Pancreas (tissue), 10 donors: Measurements from ENCODE around the gene IQSEC2. TPM values are rescaled to one million over a fixed set of nuclear protein-coding genes. Genes with fewer than 3 reads are reported as not detected.

Experiments used
- ATAC-seq, 4 donors: fragments of 200-7000 bp; cut with Tn5 transposase; one replicate each; pipeline versions ENCODE4 v1.8.0 to v1.9.1; 2020; ENCODE audit warnings: mild to moderate bottlenecking in 4 of 4, moderate library complexity in 4 of 4
- DNase-seq, 6 donors: peaks; one replicate each; pipeline ENCODE4 v3.0.0-alpha.2; 2020
- FAIRE-seq: peaks from 2 replicates; lab custom pipeline; 2012; peaks lifted over from hg19 to GRCh38; lab: Jason Lieb, UNC
- H3K27ac ChIP-seq, 4 donors: fragments of 200-600 bp; sonication (generic); 1 replicate in 3 of 4; 2 replicates in 1 of 4; pipeline versions ENCODE4 v1.5.0 to v1.8.0; 2020
- H3K27me3 ChIP-seq, 4 donors: fragments of 200-600 bp; one replicate each; pipeline ENCODE4 v1.8.0; 2021
- H3K36me3 ChIP-seq, 3 donors: fragments of 200-600 bp; sonication (generic) in 1 of 3; one replicate each; pipeline versions ENCODE4 v1.5.0 to v1.8.0; 2020 to 2021
- H3K4me1 ChIP-seq, 3 donors: fragments of 200-600 bp; one replicate each; pipeline ENCODE4 v1.8.0; 2021
- H3K4me3 ChIP-seq, 4 donors: fragments of 200-600 bp; sonication (generic) in 2 of 4; one replicate each; pipeline versions ENCODE4 v1.5.0 to v1.8.0; 2020 to 2021
- H3K9me3 ChIP-seq, 4 donors: fragments of 200-600 bp; one replicate each; pipeline ENCODE4 v1.8.0; 2021
- CTCF ChIP-seq, 4 donors: fragments of 200-600 bp; sonication (generic) in 3 of 4; IDR thresholded peaks; one replicate each; pipeline versions ENCODE4 v1.5.0 to v1.8.0; 2021; ENCODE audit warnings: antibody characterized with exemption in 4 of 4
- WGBS, 2 donors: extraction: QIAGEN DNeasy Blood & Tissue Kit; methylation state at CpG; one replicate each; pipeline ENCODE4 v1.1.7; 2013; 5-methylcytosine and 5-hydroxymethylcytosine counted together
- intact Hi-C, 3 donors: fragments of 100-400 bp; cut with DNase I; formaldehyde crosslinking; loops; one replicate each; pipeline versions ENCODE4 v1.11.1 to v1.14.2; 2022
- polyA plus RNA-seq, 2 donors: library from polyadenylated mRNA; stranded (reverse); fragments of 200-250 nt; gene quantifications; one replicate each; pipeline ENCODE4 v1.2.3, GENCODE V29; 2013
- total RNA-seq, 6 donors: library from RNA; stranded (reverse); fragmentation: NEBNext Ultra II Directional in 4 of 6; extraction: Animal tissue kit (Norgen Biotek cat#: 25700) in 4 of 6; gene quantifications; one replicate each; pipeline versions ENCODE4 v1.2.1 to v1.2.4, GENCODE V29; 2021 to 2023
- donor health status: healthy with polysubstance abuse.
- donor health status: DM: no; HTN: no; CAD: no; lungs with moderate emphysema.
- donor health status: DM: no; HTN: no; CAD: no.
- donor health status: control.
- donor health status: control.
- donor health status: Bipolar disorder and iron deficiency.
- donor health status: DM: yes; HTN: yes; CAD: no.
- donor health status: DM: no; HTN: no; CAD: no.
- donor health status: DM: no; HTN: no; CAD: no.
- donor health status: DM: yes; HTN: yes; CAD: no.

The IQSEC2 gene
- total and polyA plus RNA-seq, 8 donors: 7.5 to 13.2 (median 9.7) TPM

DNA sequence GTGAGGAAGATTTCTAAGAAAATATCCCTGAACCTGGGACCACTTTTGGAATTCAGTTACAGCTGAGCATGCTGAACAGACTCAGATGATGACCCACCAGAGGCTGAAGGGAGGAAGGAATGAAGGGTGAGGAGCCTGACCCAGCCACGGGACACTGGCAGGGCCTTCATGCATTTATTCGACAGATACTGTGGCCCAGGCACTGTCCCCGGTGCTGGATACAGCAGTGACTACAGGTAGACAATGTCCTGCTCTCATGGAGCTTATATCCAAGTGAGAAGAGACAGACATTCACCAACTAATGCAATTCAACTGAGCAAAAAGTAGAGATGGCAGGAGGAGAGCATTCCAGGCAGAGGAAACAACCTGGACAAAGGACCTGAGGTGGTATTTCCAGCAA, 2.2 kb upstream of the IQSEC2 start:
- Histone ChIP-seq H3K27ac (no peak overlapping the region), H3K4me1 (peaks cover 0 to 9% (median 0%) of the 10 kb centered on the region in 3 donors), H3K4me3 (no peak overlapping the region), H3K27me3 (no peaks in the 10 kb centered on the region), H3K36me3 (no peaks in the 10 kb centered on the region), H3K9me3 (no peaks in the 10 kb centered on the region)
- no peak for DNase-seq
- ATAC-seq: no peak
- no peak for FAIRE-seq
- 69 to 74% methylated on average over 3 of the region's 3 CpGs for WGBS, 2 donors
- no peak for TF ChIP-seq CTCF (IDR thresholded peaks at IDR 0.05)
- intact Hi-C loops: no loop called here

- ATAC-seq: no peak
- Histone ChIP-seq H3K27me3 (no peaks in the 10 kb centered on the region), H3K9me3 (no peaks in the 10 kb centered on the region), H3K4me3 (no peak overlapping the region), H3K27ac (no peak overlapping the region), H3K36me3 (no peaks in the 10 kb centered on the region), H3K4me1 (peaks cover 0 to 9% (median 0%) of the 10 kb centered on the region in 3 donors)
- intact Hi-C loops: no loop called here
- no peak for FAIRE-seq
- 92 to 100% methylated on average over 3 of the region's 3 CpGs for WGBS, 2 donors
- TF ChIP-seq CTCF (IDR thresholded peaks at IDR 0.05): no peak
- DNase-seq: no peak
Observed at GRCh38 chrX:53283099-53283498, 1.7 kb upstream of the IQSEC2 start.

GRCh38 chrX:53281963-53282695, 745 bp upstream of the IQSEC2 start:
- H3K4me3 ChIP-seq: no peak overlapping the region
- no peaks in the 10 kb centered on the region for H3K9me3 ChIP-seq
- TF ChIP-seq CTCF (IDR thresholded peaks at IDR 0.05): no peak
- H3K36me3 ChIP-seq: no peaks in the 10 kb centered on the region
- 47 to 62% methylated on average over 5 of the region's 5 CpGs for WGBS, 2 donors
- DNase-seq (no peak), ATAC-seq (no peak), FAIRE-seq (no peak)
- peak overlapping the region in 1 of 4 donors; percentile 59 for H3K27ac ChIP-seq
- H3K4me1 ChIP-seq: peaks cover 0 to 9% (median 0%) of the 10 kb centered on the region in 3 donors
- intact Hi-C loops: no loop called here
- no peaks in the 10 kb centered on the region for H3K27me3 ChIP-seq

DNA sequence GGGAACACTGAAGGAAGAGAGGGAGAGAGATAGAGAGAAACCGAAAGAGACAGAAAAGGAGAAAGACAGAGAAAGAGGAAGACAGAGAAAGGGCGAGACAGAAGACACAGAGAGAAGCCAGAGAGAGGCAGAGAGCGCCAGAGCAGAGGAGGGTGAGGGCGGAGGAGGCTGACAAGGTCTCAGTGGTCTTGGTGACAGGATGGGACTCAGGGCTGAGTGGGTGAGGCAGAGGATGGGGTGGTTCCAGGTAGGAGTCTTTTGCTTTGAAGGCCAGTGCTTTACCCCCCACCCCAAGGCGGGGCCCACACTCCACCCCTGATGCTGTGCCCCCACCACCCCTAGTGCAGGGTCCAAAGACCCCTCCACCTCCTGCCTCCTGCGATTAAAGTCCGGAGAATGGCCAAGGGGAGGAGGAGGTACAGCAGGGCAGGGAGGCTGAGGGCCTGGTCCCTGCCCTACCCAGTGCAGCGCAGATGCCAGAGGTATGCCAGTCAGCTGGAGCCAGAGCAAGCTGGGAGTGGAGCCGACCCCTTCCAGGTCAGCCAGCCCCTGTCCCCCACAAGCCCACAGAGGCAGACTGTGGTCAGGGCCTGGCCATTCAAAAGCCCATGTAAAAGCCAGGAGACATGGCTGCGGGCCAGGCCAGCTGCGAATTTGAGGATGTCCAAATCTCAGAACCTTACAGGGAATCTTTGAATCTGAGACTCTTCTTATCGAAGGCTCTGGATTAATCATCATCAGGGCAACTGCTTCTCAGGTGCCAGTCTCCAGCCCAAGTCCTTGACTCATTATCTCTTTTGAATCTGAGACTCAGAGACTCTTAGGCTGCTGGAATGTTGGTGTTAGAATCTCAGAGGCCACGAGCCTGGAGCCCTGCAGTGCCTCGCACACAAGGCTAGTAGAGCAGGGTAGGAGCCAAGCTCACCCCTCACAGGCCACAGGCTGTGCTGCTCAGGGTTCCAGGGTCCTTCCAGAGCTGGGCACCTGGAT, 758 bp downstream of the IQSEC2 start:
- intact Hi-C loops: no loop called here
- Histone ChIP-seq H3K27me3 (peaks cover 0 to 4% (median 0%) of the 10 kb centered on the region in 4 donors), H3K9me3 (no peaks in the 10 kb centered on the region), H3K4me3 (peak overlapping the region in 3 of 4 donors; percentile 7 to 41 (median 32)), H3K36me3 (no peaks in the 10 kb centered on the region), H3K4me1 (peaks cover 0 to 9% (median 0%) of the 10 kb centered on the region in 3 donors), H3K27ac (peak overlapping the region in 2 of 4 donors; percentile 59 to 74)
- ATAC-seq (peak; percentile 14 to 53 (median 24)), FAIRE-seq (no peak), DNase-seq (peak in 2 of 6 donors; percentile 35 to 52)
- 50 to 59% methylated on average over 14 of the region's 14 CpGs for WGBS, 2 donors
- TF ChIP-seq CTCF (IDR thresholded peaks at IDR 0.05): no peak
